Measurements from ENCODE around the gene AK9. TPM values are rescaled to one million over a fixed set of nuclear protein-coding genes. Genes with fewer than 3 reads are reported as not detected.
A peak's percentile ranks its signal among the peaks of the same experiment; 100 is the strongest.

Gene AK9
- total and polyA plus RNA-seq, 9 of the 15 experiments (the other 6 are each of a cell fraction or from before 2014, with no cell fraction given), result 0.59 to 1.9 (median 1.2) TPM

DNA sequence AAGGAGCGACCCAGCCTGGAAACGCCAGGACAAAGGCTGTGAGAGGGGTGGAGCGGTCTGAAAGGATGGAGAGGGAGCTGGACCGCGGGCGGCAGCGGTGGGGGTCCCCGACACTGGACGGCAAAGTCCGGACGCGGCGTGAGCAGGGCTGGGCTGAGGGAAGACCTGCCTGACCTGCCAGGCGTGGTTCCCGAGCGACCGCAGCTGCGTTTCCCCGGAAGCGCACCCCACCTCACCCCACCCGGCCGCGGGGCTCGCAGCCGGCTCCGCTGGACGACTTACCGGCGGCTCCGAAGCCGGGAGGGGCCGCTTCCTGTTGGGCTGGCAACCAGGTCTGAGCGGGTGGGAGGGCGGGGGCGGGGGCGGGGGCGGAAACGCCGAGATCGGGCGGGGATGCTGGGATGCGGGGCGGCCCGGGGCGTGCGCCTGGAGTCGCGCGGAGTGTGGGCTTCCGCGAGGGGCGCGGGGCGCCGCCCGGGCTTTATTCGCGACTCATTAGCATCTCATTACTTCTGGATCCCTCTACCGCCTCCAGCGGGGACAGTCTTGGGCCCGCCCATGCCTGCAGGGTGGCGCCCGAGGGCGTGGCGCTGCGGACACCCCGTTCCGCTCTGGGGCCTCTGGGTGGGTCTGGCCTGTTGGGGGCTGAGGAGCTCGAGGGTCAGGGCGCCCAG is 235.4 kb downstream of the AK9 start, which contains the start of gene MICAL1 (continued):
- TF ChIP-seq, protein P1, sequence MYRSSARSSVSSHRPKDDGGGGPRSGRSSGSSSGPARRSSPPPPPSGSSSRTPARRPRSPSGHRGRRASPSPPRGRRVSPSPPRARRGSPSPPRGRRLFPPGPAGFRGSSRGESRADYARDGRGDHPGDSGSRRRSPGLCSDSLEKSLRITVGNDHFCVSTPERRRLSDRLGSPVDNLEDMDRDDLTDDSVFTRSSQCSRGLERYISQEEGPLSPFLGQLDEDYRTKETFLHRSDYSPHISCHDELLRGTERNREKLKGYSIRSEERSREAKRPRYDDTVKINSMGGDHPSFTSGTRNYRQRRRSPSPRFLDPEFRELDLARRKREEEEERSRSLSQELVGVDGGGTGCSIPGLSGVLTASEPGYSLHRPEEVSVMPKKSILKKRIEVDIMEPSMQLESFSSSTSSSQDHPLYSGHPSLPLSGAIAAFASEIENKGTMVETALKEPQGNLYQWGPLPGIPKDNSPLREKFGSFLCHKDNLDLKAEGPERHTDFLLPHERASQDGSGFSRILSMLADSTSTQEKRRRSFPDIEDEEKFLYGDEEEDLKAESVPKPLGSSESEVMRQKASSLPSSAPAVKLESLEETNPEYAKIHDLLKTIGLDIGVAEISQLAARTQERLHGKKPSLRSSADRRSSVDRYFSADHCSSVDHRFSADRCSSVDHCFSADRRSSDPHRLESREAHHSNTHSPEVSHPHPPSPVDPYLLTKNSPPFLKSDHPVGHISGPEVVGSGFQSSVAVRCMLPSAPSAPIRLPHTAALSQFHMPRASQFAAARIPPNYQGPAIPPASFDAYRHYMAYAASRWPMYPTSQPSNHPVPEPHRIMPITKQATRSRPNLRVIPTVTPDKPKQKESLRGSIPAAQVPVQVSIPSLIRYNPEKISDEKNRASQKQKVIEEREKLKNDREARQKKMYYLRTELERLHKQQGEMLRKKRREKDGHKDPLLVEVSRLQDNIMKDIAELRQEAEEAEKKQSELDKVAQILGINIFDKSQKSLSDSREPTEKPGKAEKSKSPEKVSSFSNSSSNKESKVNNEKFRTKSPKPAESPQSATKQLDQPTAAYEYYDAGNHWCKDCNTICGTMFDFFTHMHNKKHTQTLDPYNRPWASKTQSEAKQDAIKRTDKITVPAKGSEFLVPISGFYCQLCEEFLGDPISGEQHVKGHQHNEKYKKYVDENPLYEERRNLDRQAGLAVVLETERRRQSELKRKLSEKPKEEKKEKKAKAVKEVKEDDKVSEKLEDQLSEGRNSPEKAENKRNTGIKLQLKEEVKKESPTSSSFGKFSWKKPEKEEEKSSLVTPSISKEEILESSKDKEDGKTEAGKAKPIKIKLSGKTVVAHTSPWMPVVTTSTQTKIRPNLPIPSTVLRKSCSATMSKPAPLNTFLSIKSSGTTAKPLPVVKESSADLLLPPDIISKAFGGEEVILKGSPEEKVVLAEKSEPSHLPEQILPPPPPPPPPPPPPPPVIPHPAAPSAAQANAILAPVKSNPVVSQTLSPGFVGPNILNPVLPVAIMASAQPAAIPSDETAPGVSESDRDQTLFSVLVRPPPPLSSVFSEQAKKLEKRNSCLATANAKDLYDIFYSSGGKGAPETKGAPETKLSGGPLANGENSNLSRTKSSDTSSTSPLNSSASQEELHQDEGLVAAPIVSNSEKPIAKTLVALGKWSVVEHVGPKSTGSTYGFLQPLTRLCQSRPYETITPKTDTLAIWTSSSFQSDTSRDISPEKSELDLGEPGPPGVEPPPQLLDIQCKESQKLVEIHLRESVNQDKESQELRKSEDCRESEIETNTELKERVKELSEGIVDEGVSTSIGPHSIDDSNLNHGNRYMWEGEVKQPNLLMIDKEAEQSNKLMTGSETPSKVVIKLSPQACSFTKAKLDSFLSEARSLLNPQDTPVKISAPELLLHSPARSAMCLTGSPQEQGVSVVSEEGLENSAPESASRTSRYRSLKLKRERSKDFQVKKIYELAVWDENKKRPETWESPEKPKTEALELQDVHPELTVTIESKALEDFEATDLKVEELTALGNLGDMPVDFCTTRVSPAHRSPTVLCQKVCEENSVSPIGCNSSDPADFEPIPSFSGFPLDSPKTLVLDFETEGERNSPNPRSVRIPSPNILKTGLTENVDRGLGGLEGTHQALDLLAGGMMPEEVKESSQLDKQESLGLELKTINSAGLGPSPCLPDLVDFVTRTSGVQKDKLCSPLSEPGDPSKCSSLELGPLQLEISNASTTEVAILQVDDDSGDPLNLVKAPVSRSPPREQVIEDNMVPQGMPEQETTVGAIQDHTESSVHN (IDR thresholded peaks at IDR 0.05; ENCODE audit: borderline replicate concordance in 1 of 2, low read depth in 1 of 2), result no peak
- TF ChIP-seq PTBP1 (IDR thresholded peaks at IDR 0.05; ENCODE audit: low read depth, low read length), result no peak
- TF ChIP-seq SOX6 (IDR thresholded peaks at IDR 0.05), result no peak
- TF ChIP-seq, protein P2, sequence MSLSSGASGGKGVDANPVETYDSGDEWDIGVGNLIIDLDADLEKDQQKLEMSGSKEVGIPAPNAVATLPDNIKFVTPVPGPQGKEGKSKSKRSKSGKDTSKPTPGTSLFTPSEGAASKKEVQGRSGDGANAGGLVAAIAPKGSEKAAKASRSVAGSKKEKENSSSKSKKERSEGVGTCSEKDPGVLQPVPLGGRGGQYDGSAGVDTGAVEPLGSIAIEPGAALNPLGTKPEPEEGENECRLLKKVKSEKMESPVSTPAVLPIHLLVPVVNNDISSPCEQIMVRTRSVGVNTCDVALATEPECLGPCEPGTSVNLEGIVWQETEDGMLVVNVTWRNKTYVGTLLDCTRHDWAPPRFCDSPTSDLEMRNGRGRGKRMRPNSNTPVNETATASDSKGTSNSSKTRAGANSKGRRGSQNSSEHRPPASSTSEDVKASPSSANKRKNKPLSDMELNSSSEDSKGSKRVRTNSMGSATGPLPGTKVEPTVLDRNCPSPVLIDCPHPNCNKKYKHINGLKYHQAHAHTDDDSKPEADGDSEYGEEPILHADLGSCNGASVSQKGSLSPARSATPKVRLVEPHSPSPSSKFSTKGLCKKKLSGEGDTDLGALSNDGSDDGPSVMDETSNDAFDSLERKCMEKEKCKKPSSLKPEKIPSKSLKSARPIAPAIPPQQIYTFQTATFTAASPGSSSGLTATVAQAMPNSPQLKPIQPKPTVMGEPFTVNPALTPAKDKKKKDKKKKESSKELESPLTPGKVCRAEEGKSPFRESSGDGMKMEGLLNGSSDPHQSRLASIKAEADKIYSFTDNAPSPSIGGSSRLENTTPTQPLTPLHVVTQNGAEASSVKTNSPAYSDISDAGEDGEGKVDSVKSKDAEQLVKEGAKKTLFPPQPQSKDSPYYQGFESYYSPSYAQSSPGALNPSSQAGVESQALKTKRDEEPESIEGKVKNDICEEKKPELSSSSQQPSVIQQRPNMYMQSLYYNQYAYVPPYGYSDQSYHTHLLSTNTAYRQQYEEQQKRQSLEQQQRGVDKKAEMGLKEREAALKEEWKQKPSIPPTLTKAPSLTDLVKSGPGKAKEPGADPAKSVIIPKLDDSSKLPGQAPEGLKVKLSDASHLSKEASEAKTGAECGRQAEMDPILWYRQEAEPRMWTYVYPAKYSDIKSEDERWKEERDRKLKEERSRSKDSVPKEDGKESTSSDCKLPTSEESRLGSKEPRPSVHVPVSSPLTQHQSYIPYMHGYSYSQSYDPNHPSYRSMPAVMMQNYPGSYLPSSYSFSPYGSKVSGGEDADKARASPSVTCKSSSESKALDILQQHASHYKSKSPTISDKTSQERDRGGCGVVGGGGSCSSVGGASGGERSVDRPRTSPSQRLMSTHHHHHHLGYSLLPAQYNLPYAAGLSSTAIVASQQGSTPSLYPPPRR (CRISPR knock-in tag; IDR thresholded peaks at IDR 0.05; ENCODE audit: borderline replicate concordance), result no peak
- TF ChIP-seq CHD1 (IDR thresholded peaks at IDR 0.05; ENCODE audit: low read length), result no peak
- TF ChIP-seq, protein P3, sequence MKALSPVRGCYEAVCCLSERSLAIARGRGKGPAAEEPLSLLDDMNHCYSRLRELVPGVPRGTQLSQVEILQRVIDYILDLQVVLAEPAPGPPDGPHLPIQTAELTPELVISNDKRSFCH (CRISPR knock-in tag; IDR thresholded peaks at IDR 0.05), result no peak
- TF ChIP-seq, protein P3 (tag; IDR thresholded peaks at IDR 0.05), result peak; percentile 46; the same call in 1 of the 2 replicates
- TF ChIP-seq SREBF1 (IDR thresholded peaks at IDR 0.05; ENCODE audit: borderline replicate concordance, low read depth, low read length), result no peak
- TF ChIP-seq HNRNPK (IDR thresholded peaks at IDR 0.05; ENCODE audit: low read depth, low read length, poor library complexity, severe bottlenecking), result no peak
- TF ChIP-seq, protein P4, sequence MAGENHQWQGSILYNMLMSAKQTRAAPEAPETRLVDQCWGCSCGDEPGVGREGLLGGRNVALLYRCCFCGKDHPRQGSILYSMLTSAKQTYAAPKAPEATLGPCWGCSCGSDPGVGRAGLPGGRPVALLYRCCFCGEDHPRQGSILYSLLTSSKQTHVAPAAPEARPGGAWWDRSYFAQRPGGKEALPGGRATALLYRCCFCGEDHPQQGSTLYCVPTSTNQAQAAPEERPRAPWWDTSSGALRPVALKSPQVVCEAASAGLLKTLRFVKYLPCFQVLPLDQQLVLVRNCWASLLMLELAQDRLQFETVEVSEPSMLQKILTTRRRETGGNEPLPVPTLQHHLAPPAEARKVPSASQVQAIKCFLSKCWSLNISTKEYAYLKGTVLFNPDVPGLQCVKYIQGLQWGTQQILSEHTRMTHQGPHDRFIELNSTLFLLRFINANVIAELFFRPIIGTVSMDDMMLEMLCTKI (IDR thresholded peaks at IDR 0.05; ENCODE audit: partially characterized antibody), result no peak
- TF ChIP-seq EP300 (IDR thresholded peaks at IDR 0.05; ENCODE audit: low read length), result no peak; the same call in 1 of the 2 replicates
- no peak for TF ChIP-seq MCM2 (IDR thresholded peaks at IDR 0.05; ENCODE audit: low read depth)

Measured in K562 (cell line).